PFSK-1 (cell line): Measurements from ENCODE around the gene INA.

Experiments used
- FOXP2 ChIP-seq: optimal IDR thresholded peaks from 2 replicates; pipeline ENCODE3; 2011; ENCODE audit warnings: borderline replicate concordance, control low read depth, inconsistent platforms; ENCODE audit not compliant: insufficient read depth; ENCODE audit errors: extremely low read length, extremely low read depth
- POLR2AphosphoS5 ChIP-seq: IDR thresholded peaks from 2 replicates; pipeline ENCODE4 v1.6.1; 2012; ENCODE audit warnings: low read depth, mild to moderate bottlenecking, control low read depth, low read length, moderate library complexity
- REST ChIP-seq, 2 experiments: IDR thresholded peaks; 2 replicates each; pipeline versions ENCODE4 v1.6.1 to v1.8.0; 2011 to 2012; ENCODE audit warnings: low read depth in 2 of 2, low read length in 2 of 2, control low read depth in 1 of 2, inconsistent platforms in 1 of 2, mild to moderate bottlenecking in 1 of 2, moderate library complexity in 1 of 2; ENCODE audit not compliant: insufficient read depth in 1 of 2
- SIN3A ChIP-seq: IDR thresholded peaks from 2 replicates; pipeline ENCODE4 v1.6.1; 2012; ENCODE audit warnings: mild to moderate bottlenecking, low read length, moderate library complexity, borderline replicate concordance; ENCODE audit not compliant: insufficient read depth
- TAF1 ChIP-seq: IDR thresholded peaks from 2 replicates; pipeline ENCODE4 v1.6.1; 2012; ENCODE audit warnings: low read length, control low read depth, borderline replicate concordance; ENCODE audit not compliant: insufficient read depth

GRCh38 chr10:103257812-103258211, 19.1 kb upstream of the INA start:
- TF ChIP-seq REST (IDR thresholded peaks at IDR 0.05; ENCODE audit: insufficient read depth in 1 of 2, low read depth in 2 of 2, low read length in 2 of 2) (no peak), POLR2AphosphoS5 (no peak), SIN3A (no peak), TAF1 (no peak), FOXP2 (no peak)
